HepG2 (cell line): ENCODE measurements around the gene SLC26A9. TPM values are rescaled to one million over a fixed set of nuclear protein-coding genes. Genes with fewer than 3 reads are reported as not detected.

Experiments
- ATAC-seq: fragments of 200-7000 bp; cut with Tn5 transposase; 3 replicates; pipeline ENCODE4 v1.9.1; 2020; ENCODE audit warnings: mild to moderate bottlenecking, moderate library complexity
- BruUV-seq: library from RNA; stranded (reverse); fragments of 400-500 nt; replicated peaks from 2 replicates; lab custom pipeline; 2021; lab: Mats Ljungman, UMichigan
- CTCF ChIA-PET: fragments of 300-600 bp; formaldehyde crosslinking; extraction: SDS; loops from one replicate; lab custom pipeline; 2021; ENCODE audit warnings: low total read pairs, inconsistent platforms, low intra/inter-chr PET ratio; lab: Yijun Ruan, JAX
- POLR2A ChIA-PET: fragments of 350-600 bp; sonication (Branson Sonifier 250); formaldehyde crosslinking; loops from one replicate; lab custom pipeline; 2020; ENCODE audit warnings: antibody characterized with exemption, inconsistent platforms; lab: Yijun Ruan, JAX
- DNase-seq: peaks from one replicate; pipeline ENCODE4 v3.0.0-alpha.2; 2015; ENCODE audit warnings: low spot score
- FAIRE-seq: peaks from 3 replicates; lab custom pipeline; 2011; peaks lifted over from hg19 to GRCh38; lab: Jason Lieb, UNC
- H2AFZ ChIP-seq: one replicate; pipeline ENCODE4 v1.6.1; 2011; ENCODE audit warnings: low read length, inconsistent platforms
- H3K27ac ChIP-seq: fragments of 300-600 bp; 3 replicates; pipeline ENCODE4 v1.8.0; 2011; ENCODE audit warnings: mixed run types, mild to moderate bottlenecking, mixed read lengths, low read length, inconsistent platforms; ENCODE audit not compliant: insufficient read depth; ENCODE audit errors: extremely low read length
- H3K27me3 ChIP-seq, 2 experiments: fragments of 200-600 bp in 1 of 2; 2 replicates in 1 of 2; 3 replicates in 1 of 2; pipeline versions ENCODE4 v1.6.0 to v1.8.0; 2011; ENCODE audit warnings: low read length in 2 of 2, mild to moderate bottlenecking in 2 of 2, moderate library complexity in 2 of 2, inconsistent platforms in 1 of 2; ENCODE audit not compliant: insufficient read depth in 2 of 2, control insufficient read depth in 1 of 2
- H3K36me3 ChIP-seq, 2 experiments: fragments of 200-600 bp in 1 of 2; replicated peaks in 1 of 2; 2 replicates in 1 of 2; 3 replicates in 1 of 2; pipeline versions ENCODE4 v1.5.1 to v1.8.0; 2011; ENCODE audit warnings: low read length in 2 of 2, inconsistent platforms in 1 of 2; ENCODE audit not compliant: insufficient read depth in 2 of 2, control insufficient read depth in 1 of 2
- H3K4me1 ChIP-seq: 2 replicates; pipeline ENCODE4 v1.5.1; 2012; ENCODE audit warnings: low read length, inconsistent platforms; ENCODE audit not compliant: insufficient read depth
- H3K4me2 ChIP-seq: 2 replicates; pipeline ENCODE4 v1.6.0; 2011; ENCODE audit warnings: low read depth, low read length, inconsistent platforms
- H3K4me3 ChIP-seq, 3 experiments: fragments of 200-600 bp in 1 of 3; sonication (generic), shearing (Covaris generic) in 1 of 3; replicated peaks in 1 of 3; 2 replicates each; pipeline ENCODE4 v1.5.1; 2011 to 2016; ENCODE audit warnings: low read length in 3 of 3, inconsistent platforms in 2 of 3, low read depth in 2 of 3, mild to moderate bottlenecking in 2 of 3, control low read depth in 1 of 3, mixed read lengths in 1 of 3; ENCODE audit not compliant: insufficient read depth in 1 of 3
- H3K79me2 ChIP-seq: one replicate; pipeline ENCODE4 v1.6.1; 2011; ENCODE audit warnings: low read length, inconsistent platforms; ENCODE audit not compliant: insufficient read depth
- H3K9ac ChIP-seq: 2 replicates; pipeline ENCODE4 v1.6.0; 2011; ENCODE audit warnings: mild to moderate bottlenecking, low read depth, low read length, inconsistent platforms; ENCODE audit not compliant: insufficient read depth
- H3K9me3 ChIP-seq: 2 replicates; pipeline ENCODE4 v1.5.1; 2012; ENCODE audit warnings: mild to moderate bottlenecking, low read length
- H4K20me1 ChIP-seq: 2 replicates; pipeline ENCODE4 v1.6.0; 2011; ENCODE audit warnings: inconsistent platforms, mild to moderate bottlenecking, low read length, moderate library complexity; ENCODE audit not compliant: insufficient read depth
- DR1 ChIP-seq: sonication (generic); formaldehyde crosslinking; IDR thresholded peaks from 2 replicates; pipeline ENCODE4 v1.8.0; 2021; ENCODE audit warnings: mild to moderate bottlenecking, missing genetic modification reagents, inconsistent platforms
- FOXO1 ChIP-seq: sonication (generic); formaldehyde crosslinking; IDR thresholded peaks from 2 replicates; pipeline ENCODE4 v1.4.0; 2020; ENCODE audit warnings: missing genetic modification reagents
- RXRB ChIP-seq: IDR thresholded peaks from 2 replicates; pipeline ENCODE4 v1.6.1; 2016; ENCODE audit warnings: borderline replicate concordance, missing genetic modification reagents, missing compliant biosample characterization
- SMARCC2 ChIP-seq: fragments of 450-650 bp; IDR thresholded peaks from 2 replicates; pipeline ENCODE4 v1.6.1; 2017; ENCODE audit warnings: antibody characterized with exemption, mild to moderate bottlenecking
- U2AF1 ChIP-seq: fragments of 200-400 bp; formaldehyde crosslinking; optimal IDR thresholded peaks from 2 replicates; pipeline ENCODE3; 2017; ENCODE audit warnings: mild to moderate bottlenecking, low read depth, low read length
- ZFP91 ChIP-seq: sonication (generic); formaldehyde crosslinking; IDR thresholded peaks from 2 replicates; pipeline ENCODE4 v1.9.0; 2022; ENCODE audit warnings: missing genetic modification reagents, mild to moderate bottlenecking, borderline replicate concordance
- ZFY ChIP-seq: sonication (generic); formaldehyde crosslinking; IDR thresholded peaks from 2 replicates; pipeline ENCODE4 v1.4.0; 2020; ENCODE audit warnings: missing genetic modification reagents
- ZNF383 ChIP-seq: sonication (generic); formaldehyde crosslinking; IDR thresholded peaks from 2 replicates; pipeline ENCODE4 v1.4.0; 2020; ENCODE audit warnings: missing genetic modification reagents, mild to moderate bottlenecking, borderline replicate concordance
- WGBS: methylation state at CpG from one replicate; pipeline ENCODE4 v1.1.6; 2017; ENCODE audit warnings: low lambda C conversion rate; 5-methylcytosine and 5-hydroxymethylcytosine counted together
- in situ Hi-C: cut with HindIII; loops from 2 replicates; pipeline ENCODE4 v1.10.0; 2017; ENCODE audit warnings: low pct_unique_long_range_greater_than_20kb; ENCODE audit not compliant: extremely low pct_ligation_motif_present
- intact Hi-C: fragments of 100-400 bp; cut with micrococcal nuclease; formaldehyde crosslinking; loops from one replicate; pipeline ENCODE4 v1.10.0; 2022; ENCODE audit not compliant: unreplicated experiment
- polyA plus RNA-seq, 8 experiments: library from polyadenylated mRNA; depleted of rRNA in 3 of 8; stranded (reverse) in 7 of 8; unstranded in 1 of 8; fragments of >200 nt; fragmentation: Illumina TruSeq in 4 of 8; extraction: Trizol in 4 of 8; gene quantifications; 2 replicates each; pipeline versions ENCODE4 v1.2.1 to v1.2.3, GENCODE V29; 2011 to 2016; ENCODE audit warnings: low read depth in 4 of 8, missing spikeins in 1 of 8, mixed read lengths in 1 of 8; ENCODE audit not compliant: insufficient read depth in 1 of 8
- total RNA-seq, 5 experiments: library from RNA; depleted of rRNA; stranded (reverse); fragments of >200 nt; fragmentation: Illumina TruSeq; extraction: Trizol; gene quantifications; 2 replicates each; pipeline ENCODE4 v1.2.3, GENCODE V29; 2016; ENCODE audit warnings: low read depth in 1 of 5
- TF ChIP-seq, protein P1 (sequence below): sonication (generic); formaldehyde crosslinking; IDR thresholded peaks from 2 replicates; pipeline ENCODE4 v1.4.0; 2020; ENCODE audit warnings: missing genetic modification reagents
- TF ChIP-seq, protein P2 (sequence below): sonication (generic); IDR thresholded peaks from 2 replicates; pipeline ENCODE4 v1.6.1; 2016; ENCODE audit warnings: low read depth, borderline replicate concordance

SLC26A9 gene
- total and polyA plus RNA-seq, 2 of the 13 experiments (the other 11 are each of a cell fraction or from before 2014, with no cell fraction given), result 0.11 to 0.15 TPM

DNA sequence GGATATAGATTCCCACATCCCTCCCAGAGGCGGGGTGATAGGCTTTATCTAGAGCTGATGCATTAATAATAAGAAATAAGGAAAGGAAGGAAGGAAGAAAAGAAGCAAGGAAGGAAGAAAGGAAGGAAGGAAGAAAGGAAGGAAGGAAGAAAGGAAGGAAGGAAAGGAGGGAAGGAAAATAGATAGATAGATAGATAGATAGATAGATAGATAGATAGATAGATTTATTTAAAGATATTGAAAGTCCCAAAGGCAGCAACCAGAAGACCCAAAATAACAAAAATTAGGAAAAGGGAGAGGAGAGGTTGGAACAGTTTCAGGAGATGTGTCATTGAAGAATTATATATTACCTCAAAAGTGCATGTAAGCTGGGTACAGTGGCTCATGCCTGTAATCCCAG, 12.2 kb upstream of the SLC26A9 start:
- DNase-seq (no peak), FAIRE-seq (no peak), ATAC-seq (no peak)
- H3K27ac ChIP-seq, result no peak overlapping the region
- no peaks in the 10 kb centered on the region for H3K79me2 ChIP-seq
- H3K4me3 ChIP-seq, result no peak overlapping the region
- no peaks in the 10 kb centered on the region for H3K36me3 ChIP-seq
- ChIA-PET CTCF (no interaction called here), POLR2A (no interaction called here)
- H3K4me1 ChIP-seq, result no peaks in the 10 kb centered on the region
- no peak for TF ChIP-seq SMARCC2
- TF ChIP-seq U2AF1, result no peak
- no peak for TF ChIP-seq ZFP91 (CRISPR knock-in tag)
- no peak for TF ChIP-seq FOXO1
- TF ChIP-seq RXRB, result no peak
- no peak for TF ChIP-seq ZFY (CRISPR knock-in tag)
- TF ChIP-seq, protein P1, sequence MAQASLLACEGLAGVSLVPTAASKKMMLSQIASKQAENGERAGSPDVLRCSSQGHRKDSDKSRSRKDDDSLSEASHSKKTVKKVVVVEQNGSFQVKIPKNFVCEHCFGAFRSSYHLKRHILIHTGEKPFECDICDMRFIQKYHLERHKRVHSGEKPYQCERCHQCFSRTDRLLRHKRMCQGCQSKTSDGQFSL, result no peak
- TF ChIP-seq, protein P2, sequence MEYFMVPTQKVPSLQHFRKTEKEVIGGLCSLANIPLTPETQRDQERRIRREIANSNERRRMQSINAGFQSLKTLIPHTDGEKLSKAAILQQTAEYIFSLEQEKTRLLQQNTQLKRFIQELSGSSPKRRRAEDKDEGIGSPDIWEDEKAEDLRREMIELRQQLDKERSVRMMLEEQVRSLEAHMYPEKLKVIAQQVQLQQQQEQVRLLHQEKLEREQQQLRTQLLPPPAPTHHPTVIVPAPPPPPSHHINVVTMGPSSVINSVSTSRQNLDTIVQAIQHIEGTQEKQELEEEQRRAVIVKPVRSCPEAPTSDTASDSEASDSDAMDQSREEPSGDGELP, result no peak
- TF ChIP-seq DR1, result no peak
- no peak for TF ChIP-seq ZNF383 (CRISPR knock-in tag)
- 0% methylated on average over 1 of the region's 1 CpG for WGBS
- no peak overlapping the region for H3K4me2 ChIP-seq
- intact Hi-C loops (loop anchor here (2.0 kb wide), 1 partner anchor 23 kb away; no protein-coding TSS in a partner anchor), in situ Hi-C loops (no loop called here)
- no peaks in the 10 kb centered on the region for H4K20me1 ChIP-seq
- H2AFZ ChIP-seq, result no peak overlapping the region
- H3K9me3 ChIP-seq, result no peaks in the 10 kb centered on the region
- peaks cover 1 to 35% of the 10 kb centered on the region in 2 experiments; a peak in 3 of 5 replicates for H3K27me3 ChIP-seq
- H3K9ac ChIP-seq, result no peak overlapping the region
- BruUV-seq, result no TSS peak
